HG03066 (cell line): ENCODE results near the gene KLHL29.

Source experiments
- ATAC-seq: cut with Tn5 transposase; IDR thresholded peaks from one replicate; pipeline ENCODE4 v1.9.1; 2021; ENCODE audit warnings: low read depth; ENCODE audit not compliant: unreplicated experiment

Gene KLHL29

GRCh38 chr2:23543302-23543701, 158.3 kb downstream of the KLHL29 start:
- no peak for ATAC-seq

- ATAC-seq, result no peak
Observed at GRCh38 chr2:23543728-23544127, 158.7 kb downstream of the KLHL29 start.

GRCh38 chr2:23544589-23545295, 159.8 kb downstream of the KLHL29 start:
- no peak for ATAC-seq

- no peak for ATAC-seq
Observed at GRCh38 chr2:23545396-23545795, 160.4 kb downstream of the KLHL29 start.

GRCh38 chr2:23545811-23546210, 160.8 kb downstream of the KLHL29 start:
- ATAC-seq, result no peak

GRCh38 chr2:23546913-23547312, 161.9 kb downstream of the KLHL29 start:
- no peak for ATAC-seq

- ATAC-seq, result no peak
Observed at GRCh38 chr2:23547725-23548124, 162.7 kb downstream of the KLHL29 start.

- ATAC-seq, result no peak
Observed at GRCh38 chr2:23548143-23548769, 163.3 kb downstream of the KLHL29 start.

- ATAC-seq, result no peak
Observed at GRCh38 chr2:23549051-23549450, 164.1 kb downstream of the KLHL29 start.

GRCh38 chr2:23549821-23550530, 165.0 kb downstream of the KLHL29 start:
- no peak for ATAC-seq

- ATAC-seq, result no peak
Observed at GRCh38 chr2:23550553-23550952, 165.6 kb downstream of the KLHL29 start.

- no peak for ATAC-seq
Observed at GRCh38 chr2:23551875-23552274, 166.9 kb downstream of the KLHL29 start.

- ATAC-seq, result no peak
Observed at GRCh38 chr2:23553561-23553960, 168.6 kb downstream of the KLHL29 start.

- no peak for ATAC-seq
Observed at GRCh38 chr2:23554054-23554697, 169.2 kb downstream of the KLHL29 start.

GRCh38 chr2:23555944-23556343, 171.0 kb downstream of the KLHL29 start:
- ATAC-seq, result no peak

GRCh38 chr2:23556929-23557328, 171.9 kb downstream of the KLHL29 start:
- no peak for ATAC-seq

GRCh38 chr2:23557455-23557854, 172.5 kb downstream of the KLHL29 start:
- no peak for ATAC-seq

GRCh38 chr2:23559561-23560239, 174.7 kb downstream of the KLHL29 start:
- ATAC-seq, result no peak

GRCh38 chr2:23561088-23561487, 176.1 kb downstream of the KLHL29 start:
- ATAC-seq, result no peak

GRCh38 chr2:23561544-23561943, 176.6 kb downstream of the KLHL29 start:
- no peak for ATAC-seq

GRCh38 chr2:23562143-23562542, 177.2 kb downstream of the KLHL29 start:
- ATAC-seq, result no peak
